H7 (cell line): ENCODE measurements around the gene CDH26. TPM values are rescaled to one million over a fixed set of nuclear protein-coding genes. Genes with fewer than 3 reads are reported as not detected.
"Not testable (repeated sequence)": the region's sequence is repeated elsewhere in the genome, so short reads cannot be mapped to it uniquely, and the experiment has no call there.

Experiments used
- DNase-seq: peaks from one replicate; pipeline ENCODE4 v3.0.0; 2012
- H3K27me3 ChIP-seq: 2 replicates; pipeline ENCODE4 v1.6.0; 2011; ENCODE audit warnings: mild to moderate bottlenecking, low read length; ENCODE audit not compliant: control insufficient read depth, insufficient read depth
- H3K36me3 ChIP-seq: replicated peaks from 2 replicates; pipeline ENCODE4 v1.5.1; 2011; ENCODE audit warnings: low read length; ENCODE audit not compliant: control insufficient read depth, insufficient read depth
- H3K4me3 ChIP-seq: 2 replicates; pipeline ENCODE4 v1.5.1; 2011; ENCODE audit warnings: low read depth, mild to moderate bottlenecking, control low read depth, low read length, moderate library complexity; ENCODE audit not compliant: insufficient read depth
- total RNA-seq: library from RNA; depleted of rRNA; stranded (reverse); fragments of >200 nt; shearing (Covaris generic); gene quantifications from 2 replicates; pipeline ENCODE4 v1.2.3, GENCODE V29; 2014

Gene CDH26
- total RNA-seq, 1 experiment from 2014 or later: 3.1 TPM

- DNase-seq: no peak
- Histone ChIP-seq H3K4me3 (no peak overlapping the region), H3K36me3 (no peaks in the 10 kb centered on the region), H3K27me3 (no peaks in the 10 kb centered on the region; the same call in 1 of the 2 replicates)
These were observed 67.8 kb downstream of the CDH26 start for GRCh38 chr20:60026010-60026409.

DNA sequence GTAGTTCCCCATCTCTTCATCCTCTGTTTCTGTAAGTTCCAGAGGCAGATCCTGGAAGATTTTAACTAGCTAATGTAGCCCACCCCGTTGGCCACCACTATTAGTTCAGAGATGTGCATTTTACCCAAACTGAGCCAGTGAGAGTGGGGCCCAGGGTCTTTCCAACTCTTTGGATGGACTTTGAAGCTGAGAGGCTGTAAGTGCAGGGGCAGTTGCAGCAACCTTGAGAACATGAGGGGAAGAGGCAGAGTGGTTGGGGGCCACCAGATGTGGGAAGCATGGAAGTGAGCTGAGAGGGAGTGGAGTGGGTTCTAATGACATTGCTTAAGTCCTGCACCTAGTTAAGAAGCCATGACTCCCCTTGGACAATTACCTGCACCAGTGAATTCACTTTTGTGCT is 72.2 kb downstream of the CDH26 start:
- H3K4me3 ChIP-seq: no peak overlapping the region
- H3K27me3 ChIP-seq: no peaks in the 10 kb centered on the region
- H3K36me3 ChIP-seq: no peaks in the 10 kb centered on the region
- no peak for DNase-seq

GRCh38 chr20:60031107-60031506 is 72.9 kb downstream of the CDH26 start:
- no peak overlapping the region for H3K4me3 ChIP-seq
- DNase-seq: no peak
- H3K36me3 ChIP-seq: no peaks in the 10 kb centered on the region
- no peaks in the 10 kb centered on the region for H3K27me3 ChIP-seq

- no peaks in the 10 kb centered on the region for H3K27me3 ChIP-seq
- H3K36me3 ChIP-seq: no peaks in the 10 kb centered on the region
- no peak for DNase-seq
- H3K4me3 ChIP-seq: no peak overlapping the region
These were observed 76.2 kb downstream of the CDH26 start for GRCh38 chr20:60034231-60035110.

DNA sequence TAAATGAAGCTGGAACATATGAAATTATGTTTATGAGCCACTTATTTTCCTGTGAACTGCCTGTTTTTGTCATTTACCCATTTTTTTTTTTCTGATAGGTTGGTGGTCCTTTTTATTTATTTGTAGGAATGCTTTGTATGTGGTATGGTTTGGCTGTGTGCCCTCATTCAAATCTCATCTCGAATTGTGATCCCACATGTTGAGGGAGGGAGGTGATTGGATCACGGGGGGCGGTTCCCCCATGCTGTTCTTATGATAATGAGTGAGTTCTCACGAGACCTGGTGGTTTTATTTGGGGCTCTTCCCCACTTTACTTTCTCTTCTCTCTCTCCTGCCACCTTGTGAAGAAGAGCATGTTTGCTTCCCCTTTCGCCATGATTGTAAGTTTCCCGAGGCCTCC is 77.3 kb downstream of the CDH26 start:
- H3K27me3 ChIP-seq: no peaks in the 10 kb centered on the region
- no peak for DNase-seq
- no peak overlapping the region for H3K4me3 ChIP-seq
- H3K36me3 ChIP-seq: no peaks in the 10 kb centered on the region

DNA sequence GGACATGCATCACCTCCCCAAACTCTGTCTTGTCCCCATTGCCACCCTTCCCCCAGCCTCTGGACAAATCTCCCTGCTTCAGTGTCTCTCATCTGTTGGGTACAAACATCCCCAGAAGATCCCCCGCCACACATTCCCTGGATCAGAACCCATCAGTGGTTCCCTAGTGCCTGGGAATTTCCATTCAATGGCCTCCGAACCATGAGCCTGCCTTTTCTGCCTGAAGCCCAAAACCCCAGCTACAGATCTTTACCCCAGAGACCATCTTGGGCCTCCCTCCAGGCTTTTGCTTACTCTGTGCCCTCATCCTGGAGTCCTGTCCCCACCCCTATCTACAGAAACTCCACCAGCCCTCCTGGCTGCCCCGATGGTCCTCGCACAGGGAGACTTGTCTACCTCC is 78.1 kb downstream of the CDH26 start:
- Histone ChIP-seq H3K36me3 (no peaks in the 10 kb centered on the region), H3K4me3 (no peak overlapping the region), H3K27me3 (no peaks in the 10 kb centered on the region)
- no peak for DNase-seq

DNA sequence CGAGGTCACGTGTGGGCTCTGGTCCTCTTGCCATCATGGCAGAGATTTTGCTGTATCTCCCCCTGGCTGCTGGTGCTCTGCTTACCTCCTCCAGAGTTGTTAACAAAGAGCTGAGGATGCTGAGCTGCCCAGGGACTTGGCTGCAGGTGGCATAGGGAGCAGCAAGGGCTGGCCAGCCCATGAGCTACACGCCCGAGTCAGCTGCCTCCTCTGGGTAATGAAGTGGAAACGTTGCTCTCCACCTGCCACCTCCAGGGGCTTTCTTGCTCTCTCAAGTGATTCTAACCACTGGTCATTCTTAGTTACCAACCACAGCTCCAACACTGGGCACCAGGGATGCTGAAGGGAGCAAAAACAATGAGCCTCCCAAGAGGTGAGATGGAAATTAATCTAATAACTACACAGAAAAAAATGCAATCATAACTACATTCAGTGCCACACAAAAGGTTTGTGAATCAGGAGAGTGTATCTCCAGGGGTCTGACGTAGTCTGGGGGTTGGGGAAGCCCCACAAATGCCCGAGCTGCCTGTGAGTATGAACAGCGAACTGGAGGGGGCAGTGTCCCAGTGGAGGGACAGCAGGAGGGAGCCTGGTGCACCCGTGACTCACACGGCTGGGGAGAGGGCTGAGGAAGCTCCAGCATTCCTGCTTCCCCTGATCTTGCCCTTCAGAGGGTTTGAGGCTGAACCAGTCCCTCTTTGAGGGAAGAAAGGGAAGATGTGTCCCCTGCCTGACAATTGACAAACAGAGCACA is 78.7 kb downstream of the CDH26 start:
- H3K4me3 ChIP-seq: no peak overlapping the region
- DNase-seq: peak; percentile 49
- no peaks in the 10 kb centered on the region for H3K27me3 ChIP-seq
- H3K36me3 ChIP-seq: no peaks in the 10 kb centered on the region

DNA sequence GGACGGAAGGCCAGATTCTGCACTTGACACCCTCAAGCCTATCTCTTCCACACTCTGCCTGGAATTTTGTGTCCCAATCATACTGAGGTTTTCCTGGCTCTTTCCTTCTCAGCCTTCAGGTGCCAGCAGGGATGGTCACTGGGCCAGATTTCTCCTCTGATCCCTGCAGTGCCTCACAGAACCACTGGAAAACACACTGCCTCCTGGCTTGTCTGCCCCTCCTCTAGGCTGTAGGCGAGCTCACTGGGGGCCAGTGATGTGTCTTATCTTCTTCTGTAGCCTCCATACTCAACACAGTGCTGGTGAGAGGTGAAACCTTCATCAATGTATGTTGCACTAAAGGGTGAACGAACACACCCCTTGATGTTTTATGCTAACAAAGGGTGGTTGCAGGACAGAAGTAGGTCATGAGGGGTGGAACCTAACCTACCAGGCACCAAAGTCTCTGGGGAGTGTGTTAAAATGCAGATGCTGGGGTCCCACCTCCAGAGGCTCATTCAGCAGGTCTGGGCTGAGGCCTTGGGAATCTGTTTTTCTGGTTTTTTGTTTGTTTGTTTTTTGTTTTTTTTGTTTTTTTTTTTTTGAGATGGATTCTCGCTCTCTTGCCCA is 80.3 kb downstream of the CDH26 start:
- H3K36me3 ChIP-seq: no peaks in the 10 kb centered on the region
- H3K4me3 ChIP-seq: no peak overlapping the region
- no peaks in the 10 kb centered on the region for H3K27me3 ChIP-seq
- peak; percentile 4 for DNase-seq

GRCh38 chr20:60039526-60039925 is 81.3 kb downstream of the CDH26 start:
- H3K4me3 ChIP-seq: no peak overlapping the region
- H3K36me3 ChIP-seq: no peaks in the 10 kb centered on the region
- H3K27me3 ChIP-seq: no peaks in the 10 kb centered on the region
- no peak for DNase-seq

GRCh38 chr20:60040471-60041162 is 82.4 kb downstream of the CDH26 start:
- H3K36me3 ChIP-seq: no peaks in the 10 kb centered on the region
- DNase-seq: no peak

DNA sequence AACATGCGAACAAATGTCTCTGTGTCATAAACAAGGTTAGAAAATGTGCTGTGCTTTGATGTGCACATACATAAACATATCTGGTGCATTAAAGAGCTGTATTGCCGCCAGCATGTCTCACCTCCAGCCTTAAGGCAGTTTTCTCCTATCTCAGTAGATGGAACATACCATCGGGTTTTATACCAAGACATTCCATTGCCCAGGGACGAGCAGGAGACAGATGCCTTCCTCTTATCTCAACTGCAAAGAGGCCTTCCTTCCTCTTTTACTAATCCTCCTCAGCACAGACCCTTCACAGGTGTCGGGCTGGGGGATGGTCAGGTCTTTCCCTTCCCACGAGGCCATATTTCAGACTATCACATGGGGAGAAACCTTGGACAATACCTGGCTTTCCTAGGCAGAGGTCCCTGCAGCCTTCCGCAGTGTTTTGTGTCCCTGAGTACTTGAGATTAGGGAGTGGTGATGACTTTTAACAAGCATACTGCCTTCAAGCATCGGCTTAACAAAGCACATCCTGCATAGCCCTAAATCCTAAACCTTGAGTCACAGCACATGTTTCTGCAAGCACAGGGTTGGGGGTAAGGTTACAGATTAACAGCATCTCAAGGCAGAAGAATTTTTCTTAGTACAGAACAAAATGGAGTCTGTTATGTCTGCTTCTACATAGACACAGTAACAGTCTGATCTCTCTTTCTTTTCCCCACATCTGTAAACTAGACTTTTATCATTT is 83.4 kb downstream of the CDH26 start:
- not testable (repeated sequence) for H3K36me3 ChIP-seq, H3K27me3 ChIP-seq, DNase-seq, H3K4me3 ChIP-seq

More at GRCh38 chr20:60040471-60041162, 82.4 kb downstream of the CDH26 start:
- H3K4me3 ChIP-seq: no peak overlapping the region
- no peaks in the 10 kb centered on the region for H3K27me3 ChIP-seq

GRCh38 chr20:60043435-60043834 is 85.2 kb downstream of the CDH26 start:
- Histone ChIP-seq H3K36me3 (no peaks in the 10 kb centered on the region), H3K27me3 (no peaks in the 10 kb centered on the region), H3K4me3 (no peak overlapping the region)
- no peak for DNase-seq

DNA sequence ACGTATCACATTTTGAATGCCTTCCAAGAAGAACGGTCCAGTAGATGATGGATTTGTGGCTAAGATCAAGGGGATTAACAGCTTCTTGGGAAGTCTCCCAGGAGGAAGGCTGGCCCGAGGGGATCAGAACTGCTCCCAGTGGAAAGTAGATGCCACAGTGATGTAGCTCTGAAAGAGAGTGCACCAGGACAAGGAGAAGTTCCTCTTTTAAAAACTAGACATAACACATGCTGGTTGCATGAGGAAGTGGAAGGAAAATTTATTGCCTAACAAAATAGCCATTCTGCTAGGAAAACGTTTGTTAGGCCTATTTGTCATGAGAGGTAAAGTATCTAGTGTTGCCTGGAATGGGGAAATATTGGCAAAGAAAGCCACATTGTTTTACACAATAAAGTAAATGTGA is 87.8 kb downstream of the CDH26 start:
- no peak for DNase-seq
- H3K4me3 ChIP-seq: no peak overlapping the region

GRCh38 chr20:60046436-60046835 is 88.2 kb downstream of the CDH26 start:
- no peaks in the 10 kb centered on the region for H3K27me3 ChIP-seq
- DNase-seq: no peak
- no peaks in the 10 kb centered on the region for H3K36me3 ChIP-seq
- H3K4me3 ChIP-seq: no peak overlapping the region

More for the DNA sequence above, 87.8 kb downstream of the CDH26 start:
- H3K27me3 ChIP-seq: no peaks in the 10 kb centered on the region
- H3K36me3 ChIP-seq: no peaks in the 10 kb centered on the region
